OCI-M2 (cell line): ENCODE measurements around the gene AHRR.

ENCODE experiments used
- DNase-seq: peaks from one replicate; lab custom pipeline; 2025; ENCODE audit not compliant: unreplicated experiment; lab: John Stamatoyannopoulos, UW

AHRR gene

DNA sequence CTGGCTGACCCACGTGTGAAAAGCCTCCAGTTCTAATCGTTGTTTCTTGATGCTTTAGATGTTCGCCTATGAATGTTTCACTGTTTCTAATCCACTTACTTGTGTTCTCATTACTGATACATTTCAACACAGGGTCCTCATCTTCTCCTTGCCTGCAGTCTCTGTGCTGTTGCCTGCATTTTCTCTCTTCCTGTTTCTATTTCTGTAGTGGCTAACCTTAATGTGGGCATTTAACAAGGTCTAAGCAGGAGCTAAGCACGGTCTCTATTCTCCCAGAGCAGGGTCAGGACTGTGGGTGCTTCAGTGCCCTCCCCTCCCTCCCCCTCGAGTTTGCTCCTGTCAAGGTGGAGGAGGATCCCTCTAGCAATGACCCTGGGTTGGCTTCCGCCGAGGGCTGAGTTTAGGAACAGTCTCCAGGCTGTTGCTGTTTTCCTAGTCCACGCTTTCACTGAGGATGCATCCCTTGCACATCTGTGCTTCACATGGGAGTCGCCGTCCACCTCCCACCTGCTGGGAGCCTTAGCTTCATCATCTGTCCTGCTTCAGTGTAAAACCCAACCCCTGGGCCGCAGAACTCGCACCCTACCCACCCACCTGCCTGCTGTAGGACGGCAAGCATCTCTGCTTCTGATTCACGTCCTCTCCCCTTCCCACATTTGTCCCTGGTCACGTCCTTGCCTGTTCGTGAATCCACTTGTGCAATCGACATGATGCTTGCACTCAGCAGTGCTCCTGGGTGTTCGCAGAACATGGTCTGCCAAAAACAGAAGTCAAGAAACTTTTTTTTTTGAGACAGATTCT is 119.1 kb downstream of the AHRR start:
- no peak for DNase-seq

DNA sequence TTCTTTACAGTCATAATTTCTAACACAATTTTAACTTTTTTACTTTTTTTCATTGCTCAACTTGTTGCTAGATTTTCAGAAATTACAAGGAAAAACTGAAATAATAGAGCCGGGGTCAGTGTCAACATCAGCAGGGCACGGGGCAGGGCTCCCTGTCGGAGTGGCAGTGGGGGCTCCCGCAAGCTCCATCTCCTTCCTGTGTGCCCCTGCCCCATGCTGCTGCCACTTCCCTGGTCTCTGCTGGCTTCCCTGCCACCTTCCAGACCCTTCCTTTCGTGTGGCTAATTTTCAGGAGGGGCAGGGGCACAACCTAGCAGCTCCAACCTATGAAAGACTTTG is 120.5 kb downstream of the AHRR start:
- DNase-seq, result no peak

DNA sequence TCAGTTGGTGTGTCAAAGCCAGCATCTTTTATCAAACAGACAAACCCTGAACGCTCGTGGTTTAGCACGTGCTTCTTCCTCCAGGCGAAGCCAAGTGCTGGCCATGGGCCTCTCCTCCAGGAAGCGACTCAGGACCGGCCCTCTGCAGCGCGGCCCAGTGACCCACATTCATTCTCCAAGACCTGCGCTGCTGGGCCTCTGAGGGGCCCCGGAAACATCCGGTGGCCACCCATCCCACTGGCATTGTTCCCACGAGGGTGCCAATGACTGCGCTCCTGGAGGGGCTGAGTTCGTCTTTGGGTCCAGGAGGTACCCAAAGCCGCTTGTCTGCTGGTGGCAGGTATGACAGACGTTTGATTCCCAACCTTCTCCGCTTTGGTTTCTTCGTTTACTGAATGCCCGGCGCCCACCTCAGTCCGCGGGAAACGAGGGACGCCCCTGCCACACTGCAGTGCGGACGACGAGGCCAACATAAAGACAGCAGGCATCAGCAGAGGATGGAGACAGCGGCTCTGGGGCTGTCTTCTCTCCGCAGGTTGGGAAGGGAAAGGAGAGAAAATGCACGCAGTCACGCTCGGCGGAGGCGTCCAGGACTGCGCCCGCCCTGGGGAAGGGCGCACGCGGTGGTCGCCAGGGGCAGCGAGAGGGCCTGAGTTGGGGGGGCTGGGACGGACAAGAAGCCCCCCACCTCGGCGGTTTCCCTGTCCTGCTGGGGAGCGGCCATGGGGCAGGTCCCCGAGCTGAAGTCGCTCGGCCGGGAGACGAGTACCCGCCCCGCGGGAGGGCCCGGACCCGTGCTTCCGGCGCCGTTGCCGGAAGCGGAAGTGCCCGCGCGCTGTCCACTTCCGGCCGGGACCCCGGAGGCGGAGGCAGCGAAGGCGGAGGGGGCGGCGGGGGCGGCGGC is 121.1 kb downstream of the AHRR start, which contains the start of gene EXOC3:
EXOC3 (plus strand) TSS at position 842 of the 904 bp plus-strand sequence. CDS start 3,030 bp downstream, outside the sequence.
- no peak for DNase-seq

DNA sequence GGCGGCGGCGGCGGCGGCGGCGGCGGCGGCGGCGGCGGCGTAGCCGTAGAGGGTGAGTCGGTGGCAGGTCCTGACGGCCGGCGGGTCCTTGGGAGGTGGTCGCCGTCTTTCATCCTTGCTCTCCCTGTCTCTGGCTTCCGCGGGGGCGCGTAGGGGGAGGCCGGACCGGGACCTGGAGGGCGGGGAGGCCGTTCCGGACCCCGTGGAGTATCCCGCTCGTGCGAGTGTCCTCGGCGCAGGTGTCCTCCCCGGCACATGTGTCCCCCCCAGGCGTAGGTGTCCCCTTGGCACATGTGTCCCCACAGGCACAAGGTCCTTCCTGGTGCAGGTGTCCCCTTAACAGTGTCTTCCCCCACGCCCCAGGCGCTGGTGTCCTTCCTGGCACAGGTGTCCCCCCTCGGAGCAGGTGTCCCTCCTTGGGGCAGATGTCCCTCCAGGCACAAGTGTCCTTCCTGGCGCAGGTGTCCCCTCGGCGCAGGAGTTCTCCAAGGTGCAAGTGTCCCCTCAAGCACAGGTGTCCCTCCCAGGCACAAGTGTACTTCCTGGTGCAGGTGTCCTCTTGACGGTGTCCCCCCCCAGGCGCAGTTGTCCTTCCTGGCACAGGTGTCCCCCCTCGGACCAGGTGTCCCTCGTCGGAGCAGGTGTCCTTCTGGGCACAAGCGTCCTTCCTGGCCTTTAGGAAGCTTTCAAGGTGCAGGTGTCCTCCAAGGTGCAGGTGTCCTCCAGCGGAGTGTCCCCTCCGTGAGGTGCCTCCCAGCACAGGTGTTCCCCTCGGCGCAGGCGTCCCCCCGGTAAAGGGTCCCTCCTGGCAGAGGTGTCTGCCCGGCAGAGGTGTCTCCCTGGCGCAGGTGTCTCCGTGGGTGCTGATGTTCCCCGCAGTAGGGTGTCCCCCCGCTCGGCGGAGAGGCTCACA is 122.0 kb downstream of the AHRR start:
- DNase-seq, result no peak

DNA sequence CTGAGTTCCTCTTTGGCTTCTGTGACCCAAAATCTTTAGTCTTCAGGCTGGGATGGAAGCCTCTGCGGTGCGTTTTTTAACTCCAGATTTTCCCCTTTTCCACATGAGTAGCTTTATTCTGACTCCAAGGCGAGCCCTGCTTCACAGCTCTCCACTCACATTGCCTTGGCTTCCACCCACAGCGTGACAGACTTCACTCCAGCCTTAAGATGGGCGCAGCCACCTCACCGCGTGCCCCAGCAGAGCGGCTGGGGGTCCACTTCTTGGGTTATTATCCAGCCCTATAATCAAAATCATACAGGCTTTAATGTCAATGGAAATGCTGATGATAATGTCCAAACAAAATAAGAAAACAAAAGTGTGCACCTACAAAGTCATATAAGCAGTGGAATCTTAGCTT is 122.7 kb downstream of the AHRR start:
- no peak for DNase-seq

DNA sequence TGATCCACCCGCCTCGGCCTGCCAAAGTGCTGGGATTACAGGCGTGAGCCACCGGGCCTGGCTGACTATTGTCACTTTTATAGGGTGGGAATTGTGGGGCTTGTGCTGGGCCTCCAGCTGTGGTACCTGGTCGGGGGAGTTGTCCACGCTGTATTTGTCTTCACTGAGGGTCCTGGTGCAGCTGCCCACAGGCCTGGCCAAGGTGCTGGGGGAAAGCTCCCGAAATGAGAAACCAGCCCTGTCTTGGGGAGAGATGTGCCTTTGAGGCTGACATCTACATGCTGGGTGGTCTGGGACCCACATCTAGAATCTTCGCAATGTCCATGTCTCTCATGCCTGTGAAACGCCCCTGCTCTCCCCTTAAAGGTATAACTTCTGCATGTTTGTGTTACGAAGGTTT is 124.1 kb downstream of the AHRR start:
- no peak for DNase-seq

DNA sequence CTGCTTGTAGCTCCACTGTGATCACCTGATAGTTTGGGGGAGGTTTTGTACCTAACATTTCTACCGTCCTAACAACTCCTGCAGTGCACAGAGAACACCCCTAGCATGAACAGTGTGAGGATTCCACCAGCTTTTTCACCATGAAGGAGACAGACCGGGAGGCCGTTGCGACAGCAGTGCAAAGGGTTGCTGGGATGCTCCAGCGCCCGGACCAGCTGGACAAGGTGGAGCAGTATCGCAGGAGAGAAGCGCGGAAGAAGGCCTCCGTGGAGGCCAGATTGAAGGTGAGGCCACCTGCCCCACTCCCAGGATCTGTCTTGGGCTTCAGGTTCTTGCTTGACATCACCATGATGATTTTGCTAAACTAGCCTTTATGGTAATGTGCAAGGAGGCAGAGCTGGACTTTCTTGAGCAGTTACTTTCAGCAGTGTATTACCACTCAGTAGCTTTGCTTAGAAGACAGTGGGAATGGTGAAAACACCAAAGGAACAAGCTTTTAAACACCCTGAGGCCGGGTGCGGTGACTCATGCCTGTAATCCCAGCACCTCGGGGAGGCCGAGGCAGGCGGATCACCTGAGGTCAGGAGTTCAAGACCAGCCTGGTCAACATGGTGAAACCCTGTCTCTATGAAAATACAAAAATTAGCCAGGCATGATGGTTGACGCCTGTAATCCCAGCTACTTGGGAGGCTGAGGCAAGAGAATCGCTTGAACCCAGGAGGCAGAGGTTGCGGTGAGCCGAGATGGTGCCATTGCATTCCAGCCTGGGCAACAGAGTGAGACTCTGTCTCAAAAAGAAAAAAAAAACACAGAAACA is 124.8 kb downstream of the AHRR start:
- no peak for DNase-seq

DNA sequence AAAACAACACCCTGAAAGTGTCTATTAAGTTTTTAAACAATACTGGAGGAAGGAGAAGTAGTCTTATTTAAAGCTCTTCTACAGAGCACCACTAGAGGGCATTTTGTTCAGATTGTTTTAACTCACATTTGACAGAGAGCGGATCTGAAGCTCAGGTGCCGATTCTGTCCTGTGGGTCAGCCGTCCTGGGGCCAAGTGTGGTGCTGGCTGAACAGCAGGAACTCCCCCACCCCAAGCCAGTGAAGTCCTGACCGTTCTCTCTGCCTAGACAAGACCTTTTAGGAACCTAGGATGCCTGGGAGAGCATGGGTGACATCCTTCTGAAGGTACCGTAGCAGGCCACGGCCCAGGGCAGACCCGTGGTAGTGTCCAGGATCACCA is 125.4 kb downstream of the AHRR start:
- DNase-seq, result no peak

DNA sequence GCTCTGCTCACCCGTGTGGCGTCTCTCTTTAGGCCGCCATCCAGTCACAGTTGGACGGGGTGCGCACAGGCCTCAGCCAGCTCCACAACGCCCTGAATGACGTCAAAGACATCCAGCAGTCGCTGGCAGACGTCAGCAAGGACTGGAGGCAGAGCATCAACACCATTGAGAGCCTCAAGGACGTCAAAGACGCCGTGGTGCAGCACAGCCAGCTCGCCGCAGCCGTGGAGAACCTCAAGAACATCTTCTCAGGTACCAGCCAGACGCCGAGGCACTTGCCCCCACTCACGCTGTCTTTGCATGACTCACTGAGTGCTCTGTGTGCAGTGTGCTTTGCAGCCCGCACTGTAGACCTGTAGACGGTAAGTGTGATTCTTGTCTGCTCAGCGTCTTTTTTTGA is 126.0 kb downstream of the AHRR start:
- no peak for DNase-seq

DNA sequence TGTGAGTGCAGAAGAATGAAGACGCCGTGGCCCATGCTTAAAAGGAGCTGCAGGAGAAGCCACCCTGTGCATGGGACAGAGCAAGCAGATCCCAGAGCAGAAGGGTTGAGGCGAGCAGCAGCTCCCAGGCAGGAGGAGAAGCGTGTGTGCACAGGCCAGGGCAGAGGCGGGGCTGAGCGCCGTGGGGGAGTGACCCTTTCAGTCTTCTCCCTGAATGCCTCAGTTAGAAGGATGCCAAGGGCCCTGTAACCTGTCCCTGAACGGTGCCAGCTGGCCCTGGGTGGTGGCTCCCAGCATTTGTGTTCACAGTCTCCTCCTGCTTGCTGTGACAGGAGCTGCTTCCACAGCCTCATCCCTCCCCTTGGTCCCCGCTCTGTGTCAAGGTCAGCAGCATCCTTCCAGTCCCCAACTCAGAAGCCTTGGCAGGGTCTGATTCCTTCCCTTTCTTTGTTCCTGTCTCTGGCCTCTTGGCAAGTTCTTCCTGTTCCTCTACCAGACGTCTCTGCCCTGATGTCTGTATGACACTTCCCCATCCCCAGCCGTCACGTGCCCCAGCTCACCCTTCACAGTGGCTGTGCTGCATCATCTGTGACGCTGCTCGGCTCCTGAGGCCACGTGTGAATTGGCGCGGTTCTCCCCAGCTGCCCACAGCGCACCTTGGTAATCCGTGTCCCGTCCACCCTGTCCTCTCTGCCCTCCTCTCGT is 126.7 kb downstream of the AHRR start:
- DNase-seq, result no peak

DNA sequence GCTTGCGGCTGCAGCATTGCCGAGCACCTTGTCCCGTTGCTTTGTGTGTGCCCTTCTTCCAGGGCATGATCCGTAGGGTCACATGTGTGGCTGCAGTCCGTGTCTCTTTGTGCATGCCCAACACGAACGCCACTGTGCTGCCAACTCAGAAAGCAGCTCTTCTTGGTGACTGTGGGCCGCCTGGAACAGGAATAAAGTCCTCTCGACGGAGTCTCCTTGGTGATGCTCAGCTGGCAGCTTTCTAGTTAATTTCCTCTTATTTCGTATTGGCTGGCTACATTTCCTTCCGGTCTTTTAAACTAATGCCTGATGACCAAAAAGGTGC is 127.2 kb downstream of the AHRR start:
- no peak for DNase-seq

DNA sequence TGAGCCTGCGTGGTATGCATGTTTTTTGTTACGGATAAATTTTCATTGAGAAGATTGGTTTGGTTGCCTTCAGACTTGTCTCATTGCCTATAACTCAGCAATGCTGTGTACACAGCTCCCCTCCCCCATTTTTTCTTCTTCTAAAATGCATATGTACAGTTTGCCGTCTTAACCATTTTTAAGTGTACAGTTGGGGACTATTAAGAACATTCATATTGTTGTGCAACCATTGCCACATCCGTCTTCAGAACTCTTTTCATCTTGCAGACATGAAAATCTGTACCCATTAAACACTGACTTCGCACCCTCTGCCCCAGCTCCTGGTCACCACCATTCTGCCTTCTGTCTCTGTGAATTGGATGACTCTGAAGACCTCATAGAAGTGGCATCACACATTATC is 127.6 kb downstream of the AHRR start:
- DNase-seq, result no peak

DNA sequence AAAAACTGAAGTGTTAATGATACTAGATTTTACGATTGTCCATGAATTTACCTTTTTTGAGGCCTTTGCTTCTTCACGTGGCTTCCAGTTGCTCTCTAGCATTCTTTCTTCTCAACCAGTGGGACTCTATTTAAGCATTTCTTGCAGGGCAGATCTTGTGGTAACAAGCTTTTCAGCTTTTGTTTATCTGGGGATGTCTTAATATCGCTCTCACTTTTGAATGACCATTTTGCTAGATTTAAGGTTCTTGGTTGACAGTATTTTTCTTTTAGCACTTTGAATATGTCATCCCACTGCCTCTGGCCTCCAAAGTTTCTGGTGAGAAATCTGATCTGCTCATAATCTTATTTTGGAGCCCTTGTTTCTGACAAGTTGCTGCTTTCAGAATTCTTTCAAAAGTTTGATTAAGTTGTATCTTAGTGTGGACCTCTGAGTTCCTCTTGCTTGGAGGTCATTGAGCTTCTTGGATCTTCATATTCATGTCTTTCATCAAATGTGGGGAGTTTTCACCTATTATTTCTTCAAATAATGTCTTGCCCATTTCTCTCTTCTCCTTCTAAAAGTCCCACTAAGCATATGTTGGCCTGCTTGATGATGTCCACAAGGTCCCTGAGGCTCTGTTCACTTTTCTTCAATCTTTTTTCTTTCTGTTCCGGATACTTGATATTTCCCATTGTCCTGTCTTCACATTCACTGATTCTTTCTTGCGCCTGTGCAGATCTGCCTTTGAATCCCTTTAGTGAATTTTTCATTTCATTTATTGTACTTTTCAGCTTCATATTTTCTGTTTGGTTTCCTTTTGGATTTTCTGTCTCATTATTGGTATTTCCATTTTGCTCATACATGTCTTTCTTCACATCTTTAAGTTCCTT is 130.3 kb downstream of the AHRR start:
- no peak for DNase-seq

DNA sequence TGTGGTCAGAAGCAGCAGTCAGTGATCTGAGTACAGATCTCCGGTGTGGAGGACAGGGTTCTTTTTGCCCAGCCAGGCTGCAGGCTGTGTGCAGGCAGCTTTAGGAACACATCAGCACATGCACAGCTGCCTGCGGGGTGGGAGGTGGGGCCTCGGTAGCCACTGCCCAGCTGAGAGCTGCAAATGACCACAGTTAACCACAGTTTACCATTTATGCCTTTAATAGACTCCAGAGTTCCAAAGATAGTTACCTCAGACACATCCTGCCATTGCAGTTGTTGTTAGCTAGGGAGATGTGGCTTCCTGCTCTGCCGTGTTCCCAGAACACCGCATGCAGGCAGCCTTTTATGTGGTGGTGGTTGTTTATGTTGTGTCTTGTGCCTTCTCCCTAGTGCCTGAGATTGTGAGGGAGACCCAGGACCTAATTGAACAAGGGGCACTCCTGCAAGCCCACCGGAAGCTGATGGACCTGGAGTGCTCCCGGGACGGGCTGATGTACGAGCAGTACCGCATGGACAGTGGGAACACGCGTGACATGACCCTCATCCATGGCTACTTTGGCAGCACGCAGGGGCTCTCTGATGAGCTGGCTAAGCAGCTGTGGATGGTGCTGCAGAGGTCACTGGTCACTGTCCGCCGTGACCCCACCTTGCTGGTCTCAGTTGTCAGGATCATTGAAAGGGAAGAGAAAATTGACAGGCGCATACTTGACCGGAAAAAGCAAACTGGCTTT is 131.6 kb downstream of the AHRR start:
- no peak for DNase-seq

DNA sequence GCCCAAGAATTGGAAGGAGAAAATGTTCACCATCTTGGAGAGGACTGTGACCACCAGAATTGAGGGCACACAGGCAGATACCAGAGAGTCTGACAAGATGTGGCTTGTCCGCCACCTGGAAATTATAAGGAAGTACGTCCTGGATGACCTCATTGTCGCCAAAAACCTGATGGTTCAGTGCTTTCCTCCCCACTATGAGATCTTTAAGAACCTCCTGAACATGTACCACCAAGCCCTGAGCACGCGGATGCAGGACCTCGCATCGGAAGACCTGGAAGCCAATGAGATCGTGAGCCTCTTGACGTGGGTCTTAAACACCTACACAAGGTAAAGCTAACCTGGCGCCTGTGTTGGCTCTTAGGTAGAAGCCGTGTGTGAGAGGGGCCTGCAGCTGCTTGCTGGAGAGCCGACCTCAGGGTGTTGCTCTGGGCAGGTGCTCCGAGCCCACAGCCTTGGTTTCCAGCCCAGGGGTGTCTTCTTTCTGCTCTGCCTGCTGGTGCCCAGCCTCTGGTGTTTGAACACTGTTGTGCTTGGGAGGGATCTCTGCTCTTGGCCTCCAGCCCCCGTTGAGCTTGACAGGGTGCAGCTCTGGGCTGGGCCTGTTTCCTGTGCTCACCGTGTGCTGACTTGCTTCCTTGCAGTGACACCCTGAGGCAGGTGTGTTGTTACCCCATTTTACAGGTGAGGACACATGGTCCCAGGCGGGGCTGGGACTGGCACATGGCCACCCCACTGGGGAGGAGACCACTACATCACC is 132.4 kb downstream of the AHRR start:
- no peak for DNase-seq

DNA sequence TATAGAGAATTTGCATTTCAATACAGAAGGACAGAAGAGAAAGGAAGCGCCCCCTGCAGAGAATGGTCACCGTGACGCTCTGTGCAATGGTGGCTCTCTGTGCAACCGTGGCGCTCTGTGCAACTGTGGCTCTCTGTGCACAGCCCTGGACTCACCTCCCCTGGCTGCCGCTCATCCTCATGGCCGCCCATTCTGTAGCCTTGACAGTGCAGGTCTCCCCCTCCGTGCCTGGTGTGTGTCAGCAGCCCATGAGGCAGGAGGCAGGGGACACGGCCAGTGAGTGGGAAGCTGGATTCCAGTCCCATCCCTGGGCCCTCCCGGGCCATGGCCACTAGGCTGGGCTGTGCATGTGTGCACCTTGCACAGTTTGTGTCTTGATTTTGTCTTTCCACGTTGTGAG is 133.4 kb downstream of the AHRR start:
- no peak for DNase-seq

DNA sequence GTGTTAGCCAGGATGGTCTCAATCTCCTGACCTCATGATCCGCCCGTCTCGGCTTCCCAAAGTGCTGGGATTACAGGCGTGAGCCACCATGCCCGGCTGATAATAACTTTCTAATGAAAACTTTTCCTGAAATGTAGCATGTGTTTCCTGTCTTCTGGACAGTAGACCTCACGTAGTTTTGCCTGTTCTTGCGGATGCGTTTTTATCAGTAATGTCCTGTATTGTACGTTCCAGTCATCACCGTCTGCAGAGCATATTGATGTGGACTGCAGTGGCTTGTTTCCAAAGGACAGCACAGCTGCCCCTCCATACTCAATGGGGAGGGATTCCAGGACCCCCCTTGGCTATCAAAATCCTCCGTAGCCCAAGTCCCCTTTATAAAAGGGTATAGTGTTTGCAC is 134.3 kb downstream of the AHRR start:
- DNase-seq, result no peak
